GM12891 (cell line): ENCODE measurements around the gene CNTFR.

Experiments
- POLR2A ChIP-seq: IDR thresholded peaks from 2 replicates; pipeline ENCODE4 v1.6.1; 2011; ENCODE audit warnings: low read depth, low read length, control low read depth
- TAF1 ChIP-seq: IDR thresholded peaks from 2 replicates; pipeline ENCODE4 v1.6.1; 2011; ENCODE audit warnings: low read depth, low read length, control low read depth

GRCh38 chr9:34524349-34524748, 65.2 kb downstream of the CNTFR start:
- no peak for TF ChIP-seq POLR2A
- no peak for TF ChIP-seq TAF1
